Adrenal gland (tissue), 19 donors: ENCODE measurements around the gene ZFP62. TPM values are rescaled to one million over a fixed set of nuclear protein-coding genes. Genes with fewer than 3 reads are reported as not detected.

Source experiments
- DNase-seq, 7 donors: peaks; one replicate each; pipeline ENCODE4 v3.0.0-alpha.2; 2019 to 2020
- H3K27ac ChIP-seq, 5 donors: fragments of 200-600 bp; sonication (generic) in 4 of 5; 1 replicate in 3 of 5; 2 replicates in 2 of 5; pipeline versions ENCODE4 v1.5.1 to v1.8.0; 2016 to 2020; ENCODE audit warnings: mild to moderate bottlenecking in 1 of 5
- H3K27me3 ChIP-seq: fragments of 200-600 bp; 2 replicates; pipeline ENCODE4 v1.8.0; 2021
- H3K36me3 ChIP-seq, 2 donors: fragments of 200-600 bp; replicated peaks in 1 of 2; 1 replicate in 1 of 2; 2 replicates in 1 of 2; pipeline versions ENCODE4 v1.5.1 to v1.8.0; 2018 to 2022
- H3K4me1 ChIP-seq, 2 donors: fragments of 200-600 bp; replicated peaks in 1 of 2; 1 replicate in 1 of 2; 2 replicates in 1 of 2; pipeline versions ENCODE4 v1.5.1 to v1.8.0; 2018 to 2021
- H3K4me3 ChIP-seq, 4 donors: fragments of 200-600 bp; sonication (generic) in 3 of 4; one replicate each; pipeline ENCODE4 v1.5.1; 2016 to 2018
- H3K9me3 ChIP-seq, 3 donors: fragments of 200-600 bp; sonication (generic) in 1 of 3; replicated peaks in 1 of 3; 1 replicate in 2 of 3; 2 replicates in 1 of 3; pipeline versions ENCODE4 v1.5.1 to v1.8.0; 2016 to 2021
- CTCF ChIP-seq, 6 experiments: fragments of 450-650 bp in 4 of 6; fragments of 200-600 bp in 2 of 6; sonication (generic) in 1 of 6; IDR thresholded peaks; 1 replicate in 5 of 6; 2 replicates in 1 of 6; pipeline versions ENCODE4 v1.5.1 to v1.8.0; 2016 to 2021; ENCODE audit warnings: antibody characterized with exemption in 6 of 6, mild to moderate bottlenecking in 2 of 6, moderate library complexity in 1 of 6
- POLR2A ChIP-seq, 2 donors: fragments of 450-650 bp; IDR thresholded peaks; one replicate each; pipeline ENCODE4 v1.6.1; 2017; ENCODE audit warnings: antibody characterized with exemption in 2 of 2, mild to moderate bottlenecking in 2 of 2, moderate library complexity in 1 of 2
- WGBS, 4 donors: extraction: QIAGEN DNeasy Blood & Tissue Kit in 2 of 4; methylation state at CpG; one replicate each; pipeline versions ENCODE4 v1.1.5 to v1.1.7; 2013 to 2017; 5-methylcytosine and 5-hydroxymethylcytosine counted together
- intact Hi-C, 2 donors: fragments of 100-400 bp; cut with DNase I; formaldehyde crosslinking; loops; one replicate each; pipeline versions ENCODE4 v1.14.1 to v1.15.0; 2022 to 2023
- long read RNA-seq, 10 donors: library from polyadenylated mRNA in 3 of 10; unstranded in 2 of 10; stranded (forward) in 1 of 10; transcript quantifications; one replicate each; pipeline ENCODE4 v2.0.0 and lab custom pipeline, GENCODE V29; 2021 to 2026
- polyA plus RNA-seq, 3 donors: library from polyadenylated mRNA; stranded (reverse); fragments of 200-250 nt in 2 of 3; fragments of 350-450 nt in 1 of 3; fragmentation: Illumina TruSeq in 1 of 3; extraction: RNeasy Lipid Tissue Mini Kit (QIAGEN cat#74804) in 1 of 3; gene quantifications; one replicate each; pipeline ENCODE4 v1.2.3, GENCODE V29; 2013 to 2014
- total RNA-seq, 9 donors: library from RNA; depleted of rRNA in 4 of 9; stranded (reverse); fragments of >200 nt in 4 of 9; fragments of 120-200 nt in 1 of 9; fragmentation: NEBNext Ultra II Directional in 1 of 9; extraction: Animal tissue kit (Norgen Biotek cat#: 25700) in 1 of 9; gene quantifications; one replicate each; pipeline versions ENCODE4 v1.1.0 to v1.2.4, GENCODE V29; 2013 to 2023
- donor health status: healthy with polysubstance abuse.
- donor health status: Bipolar disorder and iron deficiency.
- donor health status: DM: yes; HTN: yes; CAD: no.
- donor health status: DM: no; HTN: no; CAD: no.
- donor health status: DM: no; HTN: no; CAD: no.
- donor health status: DM: yes; HTN: yes; CAD: no.

Gene ZFP62
- total RNA-seq (10 to 100 TPM in 8 of 9 donors, 1 to 10 TPM in 1; 8.5 to 34.5 (median 14.8) TPM), polyA plus RNA-seq (10 to 100 TPM; 17.5 to 39.7 (median 25.1) TPM)
- long read RNA-seq, donor 1, transcript ZFP62-202 (2 exons, 749 nt), result major isoform, 5 of 6 reads
- long read RNA-seq, donor 1, partial matches to known transcripts, result 0 of 6 reads
- long read RNA-seq, donor 1, other reads (novel, unspliced or antisense), result 0 of 6 reads
- long read RNA-seq, donor 2, partial matches to known transcripts, result 0 of 6 reads
- long read RNA-seq, donor 2, other reads (novel, unspliced or antisense), result 0 of 6 reads
- long read RNA-seq, donor 3, partial matches to known transcripts, result 0 of 3 reads
- long read RNA-seq, donor 3, other reads (novel, unspliced or antisense), result 0 of 3 reads
- long read RNA-seq, donor 4, partial matches to known transcripts, result 0 of 5 reads
- long read RNA-seq, donor 4, other reads (novel, unspliced or antisense), result 5 of 5 reads
- long read RNA-seq, donor 5, partial matches to known transcripts, result 0 of 14 reads
- long read RNA-seq, donor 5, other reads (novel, unspliced or antisense), result 8 of 14 reads
- long read RNA-seq, donor 6, partial matches to known transcripts, result 1 of 4 reads
- long read RNA-seq, donor 6, other reads (novel, unspliced or antisense), result 3 of 4 reads
- long read RNA-seq, donor 7, partial matches to known transcripts, result 0 of 3 reads
- long read RNA-seq, donor 7, other reads (novel, unspliced or antisense), result 0 of 3 reads
- long read RNA-seq, donor 8, transcript ZFP62-202 (2 exons, 749 nt), result major isoform, 5 of 5 reads
- long read RNA-seq, donor 8, partial matches to known transcripts, result 0 of 5 reads
- long read RNA-seq, donor 8, other reads (novel, unspliced or antisense), result 0 of 5 reads
- long read RNA-seq, donor 9, partial matches to known transcripts, result 0 of 3 reads
- long read RNA-seq, donor 9, other reads (novel, unspliced or antisense), result 0 of 3 reads
- long read RNA-seq, donor 10, partial matches to known transcripts, result 0 of 5 reads
- long read RNA-seq, donor 10, other reads (novel, unspliced or antisense), result 0 of 5 reads

- Histone ChIP-seq H3K4me3 (peak within 1 kb of the TSS; percentile 72 to 99 (median 75)), H3K27ac (peak within 1 kb of the TSS; percentile 46 to 90 (median 82)), H3K36me3 (no peaks in the 10 kb centered on the region), H3K4me1 (peaks cover 0 to 8% of the 10 kb centered on the region in 2 donors), H3K27me3 (no peaks in the 10 kb centered on the region), H3K9me3 (no peaks in the 10 kb centered on the region)
- 0 to 1% (median 0%) methylated on average over 17 to 84 of the region's 84 CpGs for WGBS, 4 donors
- DNase-seq, result peak; percentile 87 to 92 (median 89)
- intact Hi-C loops, result loop anchor here (5.0 to 10.0 kb wide), 2 partner anchors 74 to 76 kb away; no protein-coding TSS in a partner anchor
- TF ChIP-seq CTCF (IDR thresholded peaks at IDR 0.05) (peak in 1 of 6 experiments; percentile 26), POLR2A (IDR thresholded peaks at IDR 0.05) (peak; percentile 61 to 67)
Measured at GRCh38 chr5:180860887-180861822, at the start of gene ZFP62. TSS of gene ZFP62 (minus strand) at chr5:180861276. CDS start at chr5:180861219, 57 bp downstream.

GRCh38 chr5:180910735-180911134, 49.7 kb upstream of the ZFP62 start:
- Histone ChIP-seq H3K27me3 (peaks cover 4% of the 10 kb centered on the region), H3K4me1 (no peaks in the 10 kb centered on the region), H3K4me3 (no peak overlapping the region), H3K27ac (no peak overlapping the region), H3K36me3 (no peaks in the 10 kb centered on the region), H3K9me3 (no peaks in the 10 kb centered on the region)
- no peak for DNase-seq
- intact Hi-C loops, result no loop called here
- WGBS, 4 donors, result 70 to 79% (median 74%) methylated on average over 5 of the region's 5 CpGs
- TF ChIP-seq POLR2A (IDR thresholded peaks at IDR 0.05) (no peak), CTCF (IDR thresholded peaks at IDR 0.05) (no peak)

GRCh38 chr5:180910182-180910581, 49.1 kb upstream of the ZFP62 start:
- Histone ChIP-seq H3K4me1 (no peaks in the 10 kb centered on the region), H3K27ac (no peak overlapping the region), H3K4me3 (no peak overlapping the region), H3K9me3 (no peaks in the 10 kb centered on the region), H3K36me3 (no peaks in the 10 kb centered on the region), H3K27me3 (peaks cover 4% of the 10 kb centered on the region)
- intact Hi-C loops, result no loop called here
- WGBS, 4 donors, result 53 to 60% (median 56%) methylated on average over 2 of the region's 2 CpGs
- TF ChIP-seq POLR2A (IDR thresholded peaks at IDR 0.05) (no peak), CTCF (IDR thresholded peaks at IDR 0.05) (no peak)
- DNase-seq, result no peak
